VCaP (cell line): ENCODE measurements around the gene ZNF341.

Source experiments
- H3K27ac ChIP-seq: fragments of 450-650 bp; 2 replicates; pipeline ENCODE4 v1.5.1; 2017
- CTCF ChIP-seq: fragments of 450-650 bp; conservative IDR thresholded peaks from 2 replicates; pipeline ENCODE4 v1.5.1; 2017; ENCODE audit warnings: mild to moderate bottlenecking, moderate library complexity

The ZNF341 gene

GRCh38 chr20:33736962-33737361 lies 5.2 kb downstream of the ZNF341 start:
- TF ChIP-seq CTCF = no peak
- no peak overlapping the region for H3K27ac ChIP-seq

- no peak for TF ChIP-seq CTCF
Observed at GRCh38 chr20:33739493-33739892, 7.7 kb downstream of the ZNF341 start.

GRCh38 chr20:33740189-33740588 lies 8.4 kb downstream of the ZNF341 start:
- TF ChIP-seq CTCF = no peak
- no peak overlapping the region for H3K27ac ChIP-seq

More at GRCh38 chr20:33739493-33739892, 7.7 kb downstream of the ZNF341 start:
- no peak overlapping the region for H3K27ac ChIP-seq

GRCh38 chr20:33744181-33744580 lies 12.4 kb downstream of the ZNF341 start:
- TF ChIP-seq CTCF = no peak
- no peak overlapping the region for H3K27ac ChIP-seq

GRCh38 chr20:33744773-33745385 lies 13.1 kb downstream of the ZNF341 start:
- H3K27ac ChIP-seq = no peak overlapping the region
- TF ChIP-seq CTCF = no peak

- no peak overlapping the region for H3K27ac ChIP-seq
- TF ChIP-seq CTCF = no peak
Observed at GRCh38 chr20:33746325-33746998, 14.7 kb downstream of the ZNF341 start.

- H3K27ac ChIP-seq = no peak overlapping the region
- TF ChIP-seq CTCF = no peak
Observed at GRCh38 chr20:33751775-33752174, 20.0 kb downstream of the ZNF341 start.
